ELF-1 (cell line): ENCODE results near the gene CASP3.
"Not testable (repeated sequence)": the region's sequence is repeated elsewhere in the genome, so short reads cannot be mapped to it uniquely, and the experiment has no call there.

ENCODE experiments used
- DNase-seq: peaks from one replicate; pipeline ENCODE4 v3.0.0-alpha.2; 2016; ENCODE audit warnings: low read depth, low spot score

CASP3 gene

GRCh38 chr4:184596617-184597185, 52.5 kb downstream of the CASP3 start:
- DNase-seq, result no peak

- DNase-seq, result no peak
Measured at GRCh38 chr4:184596044-184596616, 53.1 kb downstream of the CASP3 start.

- DNase-seq, result no peak
Measured at GRCh38 chr4:184595430-184595829, 53.8 kb downstream of the CASP3 start.

- no peak for DNase-seq
Measured at GRCh38 chr4:184593461-184593860, 55.8 kb downstream of the CASP3 start.

GRCh38 chr4:184591747-184592270, 57.4 kb downstream of the CASP3 start:
- not testable (repeated sequence) for DNase-seq

GRCh38 chr4:184591070-184591677, 58.1 kb downstream of the CASP3 start:
- no peak for DNase-seq

GRCh38 chr4:184590196-184590595, 59.1 kb downstream of the CASP3 start:
- no peak for DNase-seq

GRCh38 chr4:184588893-184589292, 60.4 kb downstream of the CASP3 start:
- no peak for DNase-seq

- no peak for DNase-seq
Measured at GRCh38 chr4:184587701-184588100, 61.5 kb downstream of the CASP3 start.

- no peak for DNase-seq
Measured at GRCh38 chr4:184587221-184587620, 62.0 kb downstream of the CASP3 start.

- DNase-seq, result no peak
Measured at GRCh38 chr4:184583738-184584502, 65.3 kb downstream of the CASP3 start.
